Pulmonary artery endothelial cell (primary cell): ENCODE data around the gene PDCD5. TPM values are rescaled to one million over a fixed set of nuclear protein-coding genes. Genes with fewer than 3 reads are reported as not detected.
"Not testable (repeated sequence)": the region's sequence is repeated elsewhere in the genome, so short reads cannot be mapped to it uniquely, and the experiment has no call there.

Experiments used
- DNase-seq: peaks from one replicate; pipeline ENCODE4 v3.0.0-alpha.2; 2011; ENCODE audit warnings: low read depth, low spot score
- total RNA-seq: library from RNA; depleted of rRNA; stranded (reverse); fragments of >200 nt; gene quantifications from 2 replicates; pipeline ENCODE4 v1.2.3, GENCODE V29; 2014

The PDCD5 gene
- total RNA-seq, 1 donor from 2014 or later = 147 TPM

DNA sequence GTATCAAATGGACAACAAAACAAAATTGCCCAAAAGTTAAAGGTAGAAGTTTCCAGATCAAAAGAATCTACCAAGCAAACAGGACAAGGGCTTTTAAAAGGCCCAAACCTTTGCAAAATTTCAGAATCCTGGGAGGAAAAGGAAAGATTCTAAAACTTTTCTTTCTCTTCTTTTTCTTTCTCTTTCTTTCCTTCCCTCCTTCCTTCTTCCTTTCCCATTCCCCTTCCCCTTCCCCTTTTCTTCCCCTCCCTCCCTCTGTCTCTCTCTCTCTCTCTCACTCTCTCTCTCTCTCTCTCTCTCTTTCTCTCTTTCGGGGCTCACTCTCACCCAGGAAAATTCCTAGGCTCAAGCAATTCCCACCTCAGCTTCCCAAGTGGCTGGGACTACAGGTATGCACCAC, 4.2 kb upstream of the PDCD5 start:
- DNase-seq = no peak

DNA sequence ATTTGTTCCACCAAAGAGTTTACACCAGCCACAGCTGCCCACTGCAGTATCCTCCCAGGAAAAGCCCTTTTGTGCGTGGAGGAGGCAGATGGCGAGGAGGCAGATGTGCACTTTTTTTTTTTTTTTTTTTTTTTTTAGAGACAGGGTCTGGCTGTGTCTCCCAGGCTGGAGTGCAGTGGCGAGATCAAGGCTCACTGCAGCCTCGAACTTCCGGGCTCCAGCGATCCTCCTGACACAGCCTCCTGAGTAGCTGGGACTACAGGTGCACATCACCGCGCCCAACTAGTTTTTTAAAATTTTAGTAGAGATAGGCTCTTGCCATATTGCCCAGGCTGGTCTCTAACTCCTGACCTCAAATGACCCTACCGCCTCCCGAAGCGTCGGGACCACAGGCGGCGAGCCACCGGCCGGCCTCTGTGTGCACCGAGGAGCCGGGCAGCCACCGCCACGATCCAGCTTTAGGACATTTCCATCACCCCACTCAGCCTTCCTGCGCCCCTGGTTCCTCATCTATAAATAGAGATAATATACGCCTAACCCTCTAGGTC, 563 bp upstream of the PDCD5 start:
- DNase-seq = no peak

- no peak for DNase-seq
Measured at GRCh38 chr19:32581705-32582179, 752 bp downstream of the PDCD5 start.

- DNase-seq = not testable (repeated sequence)
Measured at GRCh38 chr19:32587747-32588504, 6.9 kb downstream of the PDCD5 start.

GRCh38 chr19:32594021-32594420, 13.0 kb downstream of the PDCD5 start:
- DNase-seq = no peak

- DNase-seq = no peak
Measured at GRCh38 chr19:32595491-32595890, 14.5 kb downstream of the PDCD5 start.

GRCh38 chr19:32598022-32598421, 17.0 kb downstream of the PDCD5 start:
- no peak for DNase-seq

GRCh38 chr19:32599258-32599657, 18.3 kb downstream of the PDCD5 start:
- DNase-seq = no peak

GRCh38 chr19:32599736-32600157, 18.8 kb downstream of the PDCD5 start:
- peak; percentile 40 for DNase-seq

GRCh38 chr19:32603961-32604360, 23.0 kb downstream of the PDCD5 start:
- DNase-seq = no peak

GRCh38 chr19:32605544-32605943, 24.6 kb downstream of the PDCD5 start:
- DNase-seq = no peak

DNA sequence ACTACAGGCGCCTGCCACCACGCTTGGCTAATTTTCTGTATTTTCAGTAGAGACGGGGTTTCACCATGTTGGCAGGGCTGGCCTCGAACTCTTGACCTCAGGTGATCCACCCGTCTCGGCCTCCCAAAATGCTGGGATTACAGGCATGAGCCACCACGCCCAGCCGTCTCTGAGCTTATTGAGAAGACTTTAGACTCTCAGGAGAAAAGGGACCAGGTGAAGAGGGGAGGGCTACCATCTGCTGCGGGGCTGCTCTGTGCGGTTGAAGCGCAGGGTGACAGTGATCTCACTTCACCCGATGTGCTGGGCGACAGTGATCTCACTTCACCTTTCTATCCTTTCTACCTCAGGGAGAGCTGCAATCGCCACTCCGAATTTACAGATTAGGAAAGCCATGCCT, 25.3 kb downstream of the PDCD5 start:
- DNase-seq = no peak

DNA sequence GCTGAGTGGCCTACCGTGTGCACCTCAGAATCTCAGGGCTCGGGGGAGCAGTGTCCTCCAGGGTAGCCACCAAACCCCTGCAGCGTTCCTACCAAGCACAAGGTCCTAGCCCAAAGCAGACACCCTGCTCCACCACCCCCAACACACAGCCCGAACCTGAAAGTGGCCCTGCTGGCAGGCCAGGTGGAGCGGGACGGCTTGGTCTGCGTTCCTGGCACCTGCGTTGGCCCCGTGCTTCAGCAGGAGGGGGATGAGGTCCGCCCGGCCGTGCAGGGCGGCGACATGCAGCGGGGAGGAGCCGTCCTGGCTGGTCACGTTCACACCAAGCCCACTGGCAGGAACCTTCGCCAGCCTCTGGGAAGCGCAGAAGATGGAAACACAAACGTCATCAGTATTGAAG, 26.5 kb downstream of the PDCD5 start:
- no peak for DNase-seq

DNA sequence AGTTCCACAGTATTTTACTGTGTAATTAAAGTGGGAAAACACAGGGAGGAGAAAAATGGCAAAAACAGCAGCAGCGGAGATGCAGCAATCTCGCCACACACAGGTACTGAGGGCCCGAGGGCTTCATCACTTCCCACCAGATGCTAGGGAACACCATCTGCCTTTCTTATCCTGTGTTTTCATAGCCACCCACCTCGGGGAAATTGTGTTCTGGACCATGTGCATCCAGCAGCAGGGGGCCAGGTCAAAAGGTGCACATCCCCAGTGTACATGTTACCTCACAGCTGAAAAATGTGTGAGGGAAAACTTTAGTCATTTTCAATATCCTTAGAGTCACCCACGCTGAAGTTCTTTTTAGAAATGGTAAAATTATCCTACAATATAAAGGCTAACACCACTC, 30.2 kb downstream of the PDCD5 start:
- no peak for DNase-seq

DNA sequence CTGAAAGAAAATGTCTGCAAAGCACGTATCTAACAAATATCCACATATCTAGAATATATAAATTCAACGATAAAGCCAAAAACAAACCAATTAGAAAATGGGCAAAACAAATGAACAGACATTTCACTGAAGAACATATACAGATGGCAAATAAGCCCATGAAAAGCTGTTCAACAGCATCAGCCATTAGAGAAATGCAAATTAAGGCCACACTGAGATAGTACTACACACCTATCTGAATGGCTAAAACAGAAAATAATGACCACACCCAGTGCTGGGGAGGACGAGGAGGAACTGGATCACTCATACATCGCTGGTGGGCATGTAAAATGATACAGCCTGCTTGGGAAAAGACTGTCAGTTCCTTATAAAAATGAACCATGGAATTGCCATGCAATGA, 32.0 kb downstream of the PDCD5 start:
- DNase-seq = no peak

DNA sequence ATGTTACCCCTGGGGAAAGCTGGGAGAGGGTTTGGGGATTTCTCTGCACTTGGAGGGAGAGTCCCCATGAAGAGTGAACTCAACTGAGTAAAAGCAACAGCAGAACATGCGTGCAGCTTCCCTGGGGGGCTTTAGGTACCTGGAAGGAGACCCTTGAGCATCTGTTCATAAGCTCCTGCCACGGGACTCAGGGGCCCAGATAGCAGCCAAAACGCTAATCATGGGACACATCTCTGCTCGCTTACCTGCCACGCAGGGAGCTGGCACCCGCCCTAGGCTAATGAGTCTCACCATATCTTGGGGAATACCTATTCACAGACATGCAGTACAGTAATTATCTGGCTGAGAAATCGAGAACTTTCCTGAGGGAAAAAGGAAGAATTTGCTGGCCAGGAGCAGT, 33.9 kb downstream of the PDCD5 start:
- no peak for DNase-seq

DNA sequence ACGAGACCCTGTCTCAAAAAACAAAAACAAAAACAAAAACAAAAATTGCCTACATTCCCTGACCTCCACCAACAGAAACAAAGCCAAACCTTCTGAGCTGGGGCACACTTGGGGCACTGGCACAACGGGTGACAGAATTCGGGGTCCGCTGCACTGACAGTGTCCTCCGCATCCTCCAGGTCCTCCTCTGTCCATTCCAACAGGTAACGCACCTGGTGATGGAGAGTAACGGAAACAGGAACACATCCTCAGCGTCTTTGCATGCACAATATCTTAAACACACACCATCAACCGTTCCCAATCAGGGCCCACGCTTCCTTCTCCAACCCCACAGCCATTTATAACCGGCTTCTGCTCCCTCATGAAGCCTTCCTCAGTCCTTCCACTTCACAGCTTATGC, 34.6 kb downstream of the PDCD5 start:
- no peak for DNase-seq

- DNase-seq = no peak
Measured at GRCh38 chr19:32619051-32619685, 38.2 kb downstream of the PDCD5 start.

DNA sequence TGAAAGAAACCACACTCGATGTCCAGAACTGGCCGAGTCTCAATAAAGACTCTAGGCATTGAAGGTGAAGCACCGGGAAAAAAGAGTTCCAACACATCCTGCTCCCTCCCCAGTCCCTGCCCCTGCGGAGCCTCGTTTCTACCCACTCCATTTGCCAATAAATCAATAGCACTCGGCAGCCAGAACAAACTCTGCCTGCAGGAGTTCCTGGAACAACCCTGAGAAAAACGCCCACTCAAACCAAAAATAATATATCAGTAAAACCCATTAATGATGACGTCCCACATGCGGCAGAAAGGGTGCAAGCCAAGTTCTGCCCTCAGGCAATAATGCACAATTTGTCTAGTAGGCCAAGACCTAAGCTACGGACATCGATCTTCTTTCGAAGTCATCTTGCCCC, 41.0 kb downstream of the PDCD5 start:
- no peak for DNase-seq

DNA sequence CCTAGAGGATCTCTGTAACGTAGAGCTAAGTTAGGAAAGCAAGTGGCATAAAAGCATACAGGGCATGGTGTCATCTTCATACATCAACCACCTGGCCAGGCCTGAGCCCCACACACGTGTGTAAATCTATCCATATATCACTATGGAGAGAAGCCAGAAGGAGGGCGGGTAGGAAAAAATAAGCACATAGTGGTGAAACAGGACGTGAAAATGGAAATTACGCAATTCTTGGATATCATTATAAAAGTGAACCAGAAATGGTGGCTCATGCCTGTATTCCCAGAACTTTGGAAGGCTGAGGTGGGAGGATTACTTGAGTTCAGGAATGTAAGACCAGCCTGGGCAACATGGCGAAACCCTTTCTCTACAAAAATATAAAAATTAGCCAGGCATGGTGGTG, 43.4 kb downstream of the PDCD5 start:
- DNase-seq = no peak

- no peak for DNase-seq
Measured at GRCh38 chr19:32626969-32627368, 46.0 kb downstream of the PDCD5 start.

GRCh38 chr19:32627714-32628270, 46.8 kb downstream of the PDCD5 start:
- DNase-seq = no peak
